K562 (cell line): ENCODE measurements around the gene GABRG2. TPM values are rescaled to one million over a fixed set of nuclear protein-coding genes. Genes with fewer than 3 reads are reported as not detected.

Experiments
- ATAC-seq: fragments of 200-7000 bp; cut with Tn5 transposase; 3 replicates; pipeline ENCODE4 v1.9.1; 2020; ENCODE audit warnings: moderate library complexity
- BruUV-seq: library from RNA; stranded (reverse); fragments of 400-500 nt; replicated peaks from 2 replicates; lab custom pipeline; 2021; lab: Mats Ljungman, UMichigan
- CTCF ChIA-PET: fragments of 300-600 bp; formaldehyde crosslinking; extraction: SDS; loops from one replicate; lab custom pipeline; 2021; ENCODE audit warnings: low intra/inter-chr PET ratio; lab: Yijun Ruan, JAX
- POLR2A ChIA-PET: fragments of 300-600, 350-650 bp; sonication (Branson Sonifier 250); formaldehyde crosslinking; extraction: SDS; loops from one replicate; lab custom pipeline; 2021; ENCODE audit warnings: antibody characterized with exemption, inconsistent platforms; lab: Yijun Ruan, JAX
- DNase-seq, 4 experiments: peaks; one replicate each; pipeline versions ENCODE4 v3.0.0 to v3.0.0-alpha.2; 2011 to 2018; ENCODE audit warnings: low spot score in 3 of 4, mixed read lengths in 3 of 4; ENCODE audit errors: extremely low read depth in 1 of 4
- FAIRE-seq: peaks from 2 replicates; lab custom pipeline; 2011; peaks lifted over from hg19 to GRCh38; lab: Jason Lieb, UNC
- H2AFZ ChIP-seq: 2 replicates; pipeline ENCODE4 v1.6.0; 2011; ENCODE audit warnings: low read depth, low read length, control low read depth, inconsistent platforms
- H3K27ac ChIP-seq: fragments of 200-600 bp; 3 replicates; pipeline ENCODE4 v1.8.0; 2011; ENCODE audit warnings: low read depth, mild to moderate bottlenecking, control low read depth, inconsistent platforms, low read length, moderate library complexity, mixed read lengths; ENCODE audit errors: extremely low read depth
- H3K27me3 ChIP-seq, 2 experiments: fragments of 300-600 bp in 1 of 2; 2 replicates in 1 of 2; 3 replicates in 1 of 2; pipeline versions ENCODE4 v1.6.0 to v1.8.0; 2011; ENCODE audit warnings: inconsistent platforms in 2 of 2, low read length in 2 of 2, mild to moderate bottlenecking in 1 of 2, mixed read lengths in 1 of 2, moderate library complexity in 1 of 2; ENCODE audit not compliant: control insufficient read depth in 2 of 2, insufficient read depth in 2 of 2
- H3K36me3 ChIP-seq: fragments of 300-600 bp; 3 replicates; pipeline ENCODE4 v1.8.0; 2011; ENCODE audit warnings: mild to moderate bottlenecking, low read length, inconsistent platforms; ENCODE audit not compliant: control insufficient read depth, insufficient read depth
- H3K4me1 ChIP-seq, 2 experiments: fragments of 200-600 bp in 1 of 2; replicated peaks in 1 of 2; 2 replicates in 1 of 2; 3 replicates in 1 of 2; pipeline versions ENCODE4 v1.5.1 to v1.8.0; 2011; ENCODE audit warnings: inconsistent platforms in 2 of 2, low read length in 2 of 2, mild to moderate bottlenecking in 1 of 2, mixed read lengths in 1 of 2, moderate library complexity in 1 of 2; ENCODE audit not compliant: control insufficient read depth in 2 of 2, insufficient read depth in 2 of 2
- H3K4me2 ChIP-seq: 2 replicates; pipeline ENCODE4 v1.6.1; 2011; ENCODE audit warnings: low read length, control low read depth, inconsistent platforms, mixed read lengths; ENCODE audit not compliant: insufficient read depth
- H3K4me3 ChIP-seq: fragments of 200-600 bp; sonication (generic), shearing (Covaris generic); 2 replicates; pipeline ENCODE4 v1.5.1; 2016; ENCODE audit warnings: control low read depth, inconsistent platforms
- H3K79me2 ChIP-seq: fragments of 200-600 bp; 3 replicates; pipeline ENCODE4 v1.8.0; 2011; ENCODE audit warnings: low read length, inconsistent platforms; ENCODE audit not compliant: control insufficient read depth, insufficient read depth
- H3K9ac ChIP-seq, 2 experiments: 2 replicates each; pipeline versions ENCODE4 v1.6.0 to v1.6.1; 2011; ENCODE audit warnings: low read depth in 2 of 2, low read length in 2 of 2, control low read depth in 1 of 2, inconsistent platforms in 1 of 2, mild to moderate bottlenecking in 1 of 2, mixed read lengths in 1 of 2; ENCODE audit not compliant: insufficient read depth in 1 of 2
- H3K9me1 ChIP-seq: one replicate; pipeline ENCODE4 v1.6.0; 2011; ENCODE audit warnings: inconsistent platforms, mild to moderate bottlenecking, low read length, moderate library complexity; ENCODE audit not compliant: control insufficient read depth, insufficient read depth
- H3K9me3 ChIP-seq: replicated peaks from 2 replicates; pipeline ENCODE4 v1.5.1; 2011; ENCODE audit warnings: low read depth, low read length, inconsistent platforms; ENCODE audit not compliant: control insufficient read depth, insufficient read depth
- H4K20me1 ChIP-seq: replicated peaks from 2 replicates; pipeline ENCODE4 v1.6.1; 2011; ENCODE audit warnings: low read length, inconsistent platforms, mixed read lengths; ENCODE audit not compliant: control insufficient read depth, insufficient read depth
- PHB ChIP-seq: fragments of 250-450 bp; sonication (Bioruptor Pico); IDR thresholded peaks from 2 replicates; pipeline ENCODE4 v1.5.0; 2021
- PTTG1 ChIP-seq: fragments of 450-650 bp; IDR thresholded peaks from 2 replicates; pipeline ENCODE4 v1.6.1; 2016; ENCODE audit warnings: low read depth, mild to moderate bottlenecking, missing genetic modification characterization, missing compliant biosample characterization
- RCOR1 ChIP-seq, 2 experiments: IDR thresholded peaks; 2 replicates each; pipeline ENCODE4 v1.6.1; 2012; ENCODE audit warnings: low read depth in 2 of 2, low read length in 2 of 2, borderline replicate concordance in 1 of 2, improper control_type of control experiment in 1 of 2
- TEAD2 ChIP-seq: fragments of 450-650 bp; IDR thresholded peaks from 2 replicates; pipeline ENCODE4 v1.6.1; 2016; ENCODE audit warnings: missing genetic modification characterization, control low read depth, missing compliant biosample characterization
- TSC22D4 ChIP-seq: fragments of 450-650 bp; IDR thresholded peaks from 2 replicates; pipeline ENCODE4 v1.6.1; 2016; ENCODE audit warnings: missing genetic modification characterization, missing biosample characterization, control low read depth
- ZFX ChIP-seq: sonication (generic); formaldehyde crosslinking; IDR thresholded peaks from 2 replicates; pipeline ENCODE4 v1.8.0; 2022; ENCODE audit warnings: mild to moderate bottlenecking, missing genetic modification reagents, moderate library complexity
- ZNF140 ChIP-seq: fragments of 250-450 bp; sonication (Bioruptor Pico); IDR thresholded peaks from 2 replicates; pipeline ENCODE4 v1.8.0; 2021; ENCODE audit warnings: moderate library complexity, mild to moderate bottlenecking, inconsistent platforms
- ZNF23 ChIP-seq: fragments of 250-450 bp; sonication (Bioruptor Pico); IDR thresholded peaks from 2 replicates; pipeline ENCODE4 v1.4.0; 2020; ENCODE audit warnings: mild to moderate bottlenecking
- ZNF766 ChIP-seq: fragments of 200-800 bp; sonication (Bioruptor generic); conservative IDR thresholded peaks from 2 replicates; pipeline ENCODE4 v1.6.1; 2016; ENCODE audit warnings: missing genetic modification characterization, missing compliant biosample characterization
- WGBS: fragments of 100-300 bp; shearing (Covaris generic); methylation state at CpG from one replicate; pipeline ENCODE4 v1.1.6; 2016; ENCODE audit warnings: low coverage, mixed read lengths; ENCODE audit not compliant: insufficient coverage; ENCODE audit errors: missing lambda C conversion rate; 5-methylcytosine and 5-hydroxymethylcytosine counted together
- in situ Hi-C: fragments of 300-500 bp; cut with MboI; formaldehyde crosslinking; loops from 4 replicates; pipeline ENCODE4 v1.15.0; 2018; ENCODE audit warnings: inconsistent platforms, mixed read lengths
- intact Hi-C: fragments of 100-400 bp; cut with micrococcal nuclease; formaldehyde crosslinking; loops from 2 replicates; pipeline ENCODE4 v1.14.2; 2022
- polyA plus RNA-seq, 8 experiments: library from polyadenylated mRNA; depleted of rRNA in 4 of 8; stranded (reverse) in 5 of 8; unstranded in 3 of 8; fragments of >200 nt; fragmentation: Nextera tagmentation in 2 of 8; fragmentation: Illumina TruSeq in 1 of 8; extraction: Ambion mirVana in 2 of 8; extraction: Trizol in 1 of 8; gene quantifications; 2 replicates each; pipeline versions ENCODE4 v1.2.1 to v1.2.3, GENCODE V29; 2011 to 2014; ENCODE audit warnings: inconsistent platforms in 1 of 8, missing spikeins in 1 of 8
- total RNA-seq, 7 experiments: library from RNA; depleted of rRNA in 6 of 7; stranded (reverse); fragments of >200 nt in 6 of 7; fragmentation: Illumina TruSeq in 2 of 7; extraction: Trizol in 2 of 7; gene quantifications; 2 replicates each; pipeline versions ENCODE4 v1.2.1 to v1.2.3, GENCODE V29; 2011 to 2021; ENCODE audit warnings: low replicate concordance in 1 of 7
- TF ChIP-seq, protein P1 (sequence below): sonication (generic); formaldehyde crosslinking; IDR thresholded peaks from 2 replicates; pipeline ENCODE4 v1.8.1; 2022; ENCODE audit warnings: missing genetic modification reagents

GABRG2 gene
- total and polyA plus RNA-seq, 9 of the 15 experiments (the other 6 are each of a cell fraction or from before 2014, with no cell fraction given), result 0.03 to 1.2 (median 0.30) TPM; not detected in 3

DNA sequence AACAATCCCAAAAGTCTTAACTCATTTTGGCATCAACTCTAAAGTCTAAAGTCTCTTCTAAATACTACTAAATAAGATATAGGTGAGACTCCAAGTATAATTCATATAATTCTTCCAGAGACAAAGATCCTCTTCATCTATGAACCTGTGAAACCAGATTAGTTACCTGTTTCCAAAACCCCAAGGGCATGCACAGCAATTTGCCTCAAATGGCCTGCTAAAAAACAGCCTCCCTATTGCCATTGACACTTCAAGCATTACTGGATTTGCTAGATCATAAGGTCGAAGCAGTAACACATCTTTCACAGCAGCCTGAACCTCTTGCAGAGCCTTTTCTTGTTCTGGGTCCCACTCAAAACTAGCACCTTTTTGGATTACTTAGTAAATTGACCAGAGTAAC is 20.3 kb upstream of the GABRG2 start:
- Histone ChIP-seq H3K9me3 (no peaks in the 10 kb centered on the region), H3K27ac (no peak overlapping the region), H3K4me3 (no peak overlapping the region), H3K79me2 (no peaks in the 10 kb centered on the region), H3K27me3 (no peaks in the 10 kb centered on the region), H3K4me2 (no peak overlapping the region), H3K9me1 (no peaks in the 10 kb centered on the region), H3K36me3 (no peaks in the 10 kb centered on the region), H3K4me1 (no peaks in the 10 kb centered on the region), H3K9ac (no peak overlapping the region), H4K20me1 (no peaks in the 10 kb centered on the region), H2AFZ (no peak overlapping the region)
- 0% methylated on average over 1 of the region's 1 CpG for WGBS
- intact Hi-C loops (no loop called here), in situ Hi-C loops (no loop called here)
- FAIRE-seq (no peak), DNase-seq (no peak), ATAC-seq (no peak)
- BruUV-seq, result no TSS peak
- TF ChIP-seq, protein P1, sequence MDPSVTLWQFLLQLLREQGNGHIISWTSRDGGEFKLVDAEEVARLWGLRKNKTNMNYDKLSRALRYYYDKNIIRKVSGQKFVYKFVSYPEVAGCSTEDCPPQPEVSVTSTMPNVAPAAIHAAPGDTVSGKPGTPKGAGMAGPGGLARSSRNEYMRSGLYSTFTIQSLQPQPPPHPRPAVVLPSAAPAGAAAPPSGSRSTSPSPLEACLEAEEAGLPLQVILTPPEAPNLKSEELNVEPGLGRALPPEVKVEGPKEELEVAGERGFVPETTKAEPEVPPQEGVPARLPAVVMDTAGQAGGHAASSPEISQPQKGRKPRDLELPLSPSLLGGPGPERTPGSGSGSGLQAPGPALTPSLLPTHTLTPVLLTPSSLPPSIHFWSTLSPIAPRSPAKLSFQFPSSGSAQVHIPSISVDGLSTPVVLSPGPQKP (CRISPR knock-in tag), result no peak
- TF ChIP-seq TSC22D4, result no peak
- TF ChIP-seq RCOR1 (IDR thresholded peaks at IDR 0.05; ENCODE audit: borderline replicate concordance in 1 of 2, low read depth in 2 of 2, low read length in 2 of 2), result no peak
- no peak for TF ChIP-seq TEAD2 (tag)
- no peak for TF ChIP-seq ZFX (CRISPR knock-in tag)
- TF ChIP-seq ZNF23 (CRISPR knock-in tag), result no peak
- TF ChIP-seq PHB (CRISPR knock-in tag), result no peak
- no peak for TF ChIP-seq PTTG1 (tag)
- no peak for TF ChIP-seq ZNF766 (CRISPR knock-in tag)
- no peak for TF ChIP-seq ZNF140 (CRISPR knock-in tag)
- CTCF ChIA-PET, result no interaction called here
- POLR2A ChIA-PET, result no interaction called here
